Fibroblast of the aortic adventitia (primary cell): Measurements from ENCODE around the gene PPP4R2. TPM values are rescaled to one million over a fixed set of nuclear protein-coding genes. Genes with fewer than 3 reads are reported as not detected.

ENCODE experiments used
- DNase-seq: peaks from one replicate; pipeline ENCODE4 v3.0.0-alpha.2; 2010; ENCODE audit warnings: low read depth
- H3K4me3 ChIP-seq: 2 replicates; pipeline ENCODE4 v1.5.1; 2011; ENCODE audit warnings: low read depth, mild to moderate bottlenecking, control low read depth, low read length, moderate library complexity
- total RNA-seq: library from RNA; depleted of rRNA; stranded (reverse); fragments of >200 nt; gene quantifications from 2 replicates; pipeline ENCODE4 v1.2.3, GENCODE V29; 2012; ENCODE audit warnings: low replicate concordance
- TF ChIP-seq, protein P1 (sequence below): IDR thresholded peaks from 2 replicates; pipeline ENCODE4 v1.5.1; 2011; ENCODE audit warnings: mild to moderate bottlenecking, low read length, control low read depth, inconsistent platforms; ENCODE audit not compliant: insufficient read depth

The PPP4R2 gene, protein sequence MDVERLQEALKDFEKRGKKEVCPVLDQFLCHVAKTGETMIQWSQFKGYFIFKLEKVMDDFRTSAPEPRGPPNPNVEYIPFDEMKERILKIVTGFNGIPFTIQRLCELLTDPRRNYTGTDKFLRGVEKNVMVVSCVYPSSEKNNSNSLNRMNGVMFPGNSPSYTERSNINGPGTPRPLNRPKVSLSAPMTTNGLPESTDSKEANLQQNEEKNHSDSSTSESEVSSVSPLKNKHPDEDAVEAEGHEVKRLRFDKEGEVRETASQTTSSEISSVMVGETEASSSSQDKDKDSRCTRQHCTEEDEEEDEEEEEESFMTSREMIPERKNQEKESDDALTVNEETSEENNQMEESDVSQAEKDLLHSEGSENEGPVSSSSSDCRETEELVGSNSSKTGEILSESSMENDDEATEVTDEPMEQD
- 54.7 and 76.9 TPM in 2 replicates for total RNA-seq

DNA sequence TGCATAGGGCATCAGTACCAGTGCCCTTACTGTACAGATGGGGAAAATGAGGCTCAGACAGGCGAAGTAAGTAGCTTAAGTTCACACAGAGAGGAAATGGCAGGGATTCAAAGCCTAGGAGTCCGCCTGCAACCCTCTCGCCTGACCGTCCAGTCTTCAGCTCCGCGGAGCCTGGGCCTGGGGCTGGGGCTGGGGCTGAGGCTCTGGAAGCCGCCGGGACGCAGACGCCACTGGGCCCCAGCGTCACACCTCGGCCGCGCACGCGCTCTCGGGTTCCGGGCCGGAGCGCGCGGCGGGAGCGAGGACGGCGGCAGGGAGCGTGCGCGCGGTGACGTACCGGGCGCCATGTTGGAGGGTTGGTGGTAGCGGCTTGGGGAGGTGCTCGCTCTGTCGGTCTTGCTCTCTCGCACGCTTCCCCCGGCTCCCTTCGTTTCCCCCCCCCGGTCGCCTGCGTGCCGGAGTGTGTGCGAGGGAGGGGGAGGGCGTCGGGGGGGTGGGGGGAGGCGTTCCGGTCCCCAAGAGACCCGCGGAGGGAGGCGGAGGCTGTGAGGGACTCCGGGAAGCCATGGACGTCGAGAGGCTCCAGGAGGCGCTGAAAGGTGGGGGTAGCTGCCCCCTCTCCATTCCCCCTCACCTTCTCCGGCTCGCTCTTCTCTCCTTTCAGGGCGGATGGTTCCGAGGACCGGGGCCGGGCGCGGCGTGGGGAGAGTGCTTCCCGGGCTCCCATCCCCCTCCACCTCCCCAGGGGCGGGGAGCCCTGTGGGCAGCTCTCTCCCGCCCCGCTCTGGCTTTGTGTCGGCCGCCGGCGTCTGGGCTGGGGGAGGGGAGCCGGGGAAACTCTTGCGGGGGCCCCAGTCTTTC is at the start of gene PPP4R2:
Gene PPP4R2 (plus strand): TSS at position 339 of the 861 bp plus-strand sequence. CDS start 227 bp downstream, at position 566.
- TF ChIP-seq, protein P1, sequence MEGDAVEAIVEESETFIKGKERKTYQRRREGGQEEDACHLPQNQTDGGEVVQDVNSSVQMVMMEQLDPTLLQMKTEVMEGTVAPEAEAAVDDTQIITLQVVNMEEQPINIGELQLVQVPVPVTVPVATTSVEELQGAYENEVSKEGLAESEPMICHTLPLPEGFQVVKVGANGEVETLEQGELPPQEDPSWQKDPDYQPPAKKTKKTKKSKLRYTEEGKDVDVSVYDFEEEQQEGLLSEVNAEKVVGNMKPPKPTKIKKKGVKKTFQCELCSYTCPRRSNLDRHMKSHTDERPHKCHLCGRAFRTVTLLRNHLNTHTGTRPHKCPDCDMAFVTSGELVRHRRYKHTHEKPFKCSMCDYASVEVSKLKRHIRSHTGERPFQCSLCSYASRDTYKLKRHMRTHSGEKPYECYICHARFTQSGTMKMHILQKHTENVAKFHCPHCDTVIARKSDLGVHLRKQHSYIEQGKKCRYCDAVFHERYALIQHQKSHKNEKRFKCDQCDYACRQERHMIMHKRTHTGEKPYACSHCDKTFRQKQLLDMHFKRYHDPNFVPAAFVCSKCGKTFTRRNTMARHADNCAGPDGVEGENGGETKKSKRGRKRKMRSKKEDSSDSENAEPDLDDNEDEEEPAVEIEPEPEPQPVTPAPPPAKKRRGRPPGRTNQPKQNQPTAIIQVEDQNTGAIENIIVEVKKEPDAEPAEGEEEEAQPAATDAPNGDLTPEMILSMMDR: no peak
- H3K4me3 ChIP-seq: peak within 1 kb of the TSS; percentile 86
- peak; percentile 83 for DNase-seq

DNA sequence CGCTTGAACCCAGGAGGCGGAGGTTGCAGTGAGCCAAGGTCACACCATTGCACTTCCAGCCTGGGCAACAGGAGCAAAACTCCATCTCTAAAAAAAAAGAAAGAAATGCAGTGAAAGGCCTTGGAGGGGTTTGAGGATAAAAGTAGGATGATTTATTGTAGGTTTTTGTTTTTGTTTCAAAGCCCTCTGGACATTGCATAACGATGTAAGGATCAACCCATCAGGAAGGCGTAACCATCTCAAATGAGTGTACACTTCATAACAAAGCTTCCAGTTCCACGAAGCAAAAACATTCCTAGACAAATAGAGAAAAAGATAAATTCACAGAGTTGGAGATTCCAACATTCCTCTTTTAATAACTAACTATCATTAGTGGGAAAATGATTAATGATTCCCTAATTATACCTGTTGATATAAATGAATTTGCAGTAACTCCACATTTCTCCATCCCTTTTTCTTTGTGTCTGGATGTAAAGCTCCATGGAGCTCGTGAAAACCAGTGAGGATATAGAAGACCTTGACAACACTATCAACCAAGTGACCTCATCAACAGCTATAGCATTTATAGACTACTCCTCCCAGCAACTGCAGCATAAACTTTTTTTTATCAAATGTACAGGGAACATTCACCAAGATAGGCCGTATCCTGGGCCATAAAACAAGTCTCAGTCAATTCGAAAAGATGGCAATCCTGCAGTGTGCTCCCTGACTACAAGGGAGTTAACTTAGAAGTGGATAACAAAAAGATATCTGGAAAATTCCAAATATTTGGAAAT is 48.7 kb upstream of the PPP4R2 start:
- no peak overlapping the region for H3K4me3 ChIP-seq
- TF ChIP-seq, protein P1: no peak
- peak; percentile 47 for DNase-seq

DNA sequence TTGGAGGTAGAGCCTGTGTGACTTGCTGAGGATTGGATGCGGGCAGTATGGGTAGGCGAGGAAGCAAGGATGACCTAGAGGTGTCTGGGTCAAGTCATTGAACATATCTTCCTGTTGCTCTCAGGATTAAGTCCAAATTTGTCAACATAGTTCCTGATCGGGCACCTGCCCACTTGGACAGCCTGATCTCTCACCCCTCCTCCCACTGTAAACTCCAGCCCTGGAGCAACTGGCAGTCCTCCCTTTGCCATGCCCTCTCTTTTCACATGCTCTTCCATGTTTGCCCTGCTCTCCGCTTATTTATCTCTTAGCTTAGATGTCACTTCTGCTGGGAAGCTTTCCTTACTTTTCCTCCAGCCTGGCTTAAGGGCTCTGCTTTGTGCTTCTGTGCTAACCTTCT is 47.6 kb upstream of the PPP4R2 start:
- DNase-seq: no peak
- TF ChIP-seq, protein P1: no peak
- H3K4me3 ChIP-seq: no peak overlapping the region

DNA sequence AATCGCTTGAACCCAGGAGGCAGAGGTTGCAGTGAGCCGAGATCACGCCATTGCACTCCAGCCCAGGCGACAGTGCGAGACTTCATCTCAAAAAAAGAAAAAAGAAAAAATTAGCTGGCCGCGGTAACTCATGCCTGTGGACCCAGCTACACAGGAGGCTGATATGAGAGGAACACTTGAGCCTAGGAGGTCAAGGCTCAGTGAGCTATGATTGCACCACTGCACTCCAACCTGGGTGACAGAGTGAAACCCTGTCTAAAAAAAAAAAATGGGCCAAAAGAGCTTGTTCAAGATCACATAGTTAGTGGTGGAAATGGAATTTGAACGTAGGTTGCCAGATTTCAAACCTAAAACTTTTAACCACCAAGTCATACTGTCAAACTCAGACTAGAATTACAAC is 46.2 kb upstream of the PPP4R2 start:
- DNase-seq: no peak
- TF ChIP-seq, protein P1: no peak
- H3K4me3 ChIP-seq: no peak overlapping the region

DNA sequence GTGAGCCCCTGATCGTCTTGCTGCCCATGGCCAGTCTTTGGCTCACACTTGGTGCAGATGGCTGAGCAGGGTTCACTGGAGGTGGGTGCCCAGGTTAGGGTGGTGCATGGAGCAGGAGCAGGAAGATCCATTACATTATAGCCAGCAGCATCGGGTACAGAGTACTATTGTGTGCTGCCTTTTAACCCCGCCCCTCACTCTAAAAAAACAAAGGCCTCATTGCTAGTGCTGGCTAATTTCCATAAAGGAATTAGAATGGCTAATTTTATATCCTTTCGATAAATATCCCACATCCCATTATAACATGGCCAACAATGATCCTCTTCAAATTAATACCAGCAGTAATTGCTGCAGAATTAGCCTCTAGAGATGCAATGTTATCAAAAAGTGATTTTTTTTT is 45.8 kb upstream of the PPP4R2 start:
- H3K4me3 ChIP-seq: no peak overlapping the region
- TF ChIP-seq, protein P1: no peak
- no peak for DNase-seq

DNA sequence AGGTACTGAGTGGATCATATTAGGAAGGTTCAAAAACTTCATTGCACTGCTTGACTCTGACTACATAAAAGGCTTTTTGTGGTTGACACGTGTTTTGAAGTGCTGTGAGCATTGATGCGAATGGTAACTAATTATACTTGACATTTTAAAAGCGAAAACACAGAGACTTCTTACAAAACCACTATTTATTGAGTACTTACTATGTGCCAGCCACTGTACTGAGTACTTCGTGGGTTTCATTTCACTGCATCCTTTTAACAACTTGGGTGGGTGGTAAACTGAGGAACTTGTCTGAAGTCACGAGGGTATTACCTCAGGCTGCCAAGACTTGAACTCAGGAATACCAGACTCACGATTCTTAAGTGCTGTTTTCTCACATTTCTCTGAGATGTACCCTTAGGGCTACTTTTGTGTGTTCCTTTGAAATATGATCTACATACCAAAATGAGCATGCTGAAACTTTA is 45.3 kb upstream of the PPP4R2 start:
- no peak for DNase-seq
- H3K4me3 ChIP-seq: no peak overlapping the region
- TF ChIP-seq, protein P1: no peak
